ENCODE results near the gene EEFSEC. TPM values are rescaled to one million over a fixed set of nuclear protein-coding genes. Genes with fewer than 3 reads are reported as not detected.

The EEFSEC gene
- total RNA-seq, 1 experiment from 2014 or later, result 21.3 TPM

GRCh38 chr3:128366136-128366535 lies 212.9 kb downstream of the EEFSEC start:
- intact Hi-C loops (cut with micrococcal nuclease; ENCODE audit: unreplicated experiment), result no loop called here
- ChIA-PET CTCF (interaction anchor here (0.5 kb wide), 1 partner anchor 62 kb away, joined by 3 read pairs; no protein-coding TSS in a partner anchor), POLR2A (ENCODE audit: unreplicated experiment) (interaction anchor here (0.6 to 0.7 kb wide), 2 partner anchors 10 to 1445 kb away, joined by 3 read pairs; no protein-coding TSS in a partner anchor)
- H3K27me3 ChIP-seq (ENCODE audit: insufficient read depth, low read depth), result no peaks in the 10 kb centered on the region
- H2AFZ ChIP-seq, result no peak overlapping the region
- H3K27ac ChIP-seq, result no peak overlapping the region
- H3K4me1 ChIP-seq (replicated peaks; ENCODE audit: insufficient read depth), result peaks cover 45% of the 10 kb centered on the region
- H3K79me2 ChIP-seq (ENCODE audit: low read depth), result no peaks in the 10 kb centered on the region
- H3K4me3 ChIP-seq, result no peak overlapping the region
- TF ChIP-seq EZH2 (IDR thresholded peaks at IDR 0.05; ENCODE audit: low read depth), result no peak
- no peak for TF ChIP-seq CTCF (conservative IDR thresholded peaks at IDR 0.05)
- no peaks in the 10 kb centered on the region; the same call in 1 of the 2 replicates for H4K20me1 ChIP-seq (ENCODE audit: insufficient read depth)
- no peaks in the 10 kb centered on the region for H3K9me3 ChIP-seq (ENCODE audit: insufficient read depth, low read depth)
- H3K36me3 ChIP-seq (ENCODE audit: low read depth), result no peaks in the 10 kb centered on the region
- H3K9me2 ChIP-seq (ENCODE audit: insufficient read depth), result no peaks in the 10 kb centered on the region
- H3F3A ChIP-seq (ENCODE audit: insufficient read depth, low read depth), result peaks cover 17% of the 10 kb centered on the region; the same call in 1 of the 2 replicates
- peak in 1 of 2 experiments; percentile 35 for DNase-seq
- BruUV-seq (replicated peaks), result no TSS peak
- no peak overlapping the region for H3K4me2 ChIP-seq

- no peak overlapping the region for H3K4me2 ChIP-seq
- DNase-seq, result peak in 1 of 2 experiments; percentile 8
- H3F3A ChIP-seq (ENCODE audit: insufficient read depth, low read depth), result peaks cover 14% of the 10 kb centered on the region; the same call in 1 of the 2 replicates
- ChIA-PET CTCF (interaction anchor here (0.5 kb wide), 1 partner anchor 61 kb away, joined by 3 read pairs; no protein-coding TSS in a partner anchor), POLR2A (ENCODE audit: unreplicated experiment) (interaction anchor here (0.6 to 0.7 kb wide), 2 partner anchors 67 to 1445 kb away, joined by 3 to 5 read pairs; no protein-coding TSS in a partner anchor)
- no peaks in the 10 kb centered on the region for H3K9me2 ChIP-seq (ENCODE audit: insufficient read depth)
- no peaks in the 10 kb centered on the region for H3K36me3 ChIP-seq (ENCODE audit: low read depth)
- no peak overlapping the region for H3K27ac ChIP-seq
- H3K4me1 ChIP-seq (replicated peaks; ENCODE audit: insufficient read depth), result peaks cover 40% of the 10 kb centered on the region
- TF ChIP-seq EZH2 (IDR thresholded peaks at IDR 0.05; ENCODE audit: low read depth), result no peak
- no peak for TF ChIP-seq CTCF (conservative IDR thresholded peaks at IDR 0.05)
- H2AFZ ChIP-seq, result no peak overlapping the region
- H3K27me3 ChIP-seq (ENCODE audit: insufficient read depth, low read depth), result no peaks in the 10 kb centered on the region
- H3K9me3 ChIP-seq (ENCODE audit: insufficient read depth, low read depth), result no peaks in the 10 kb centered on the region
- no peaks in the 10 kb centered on the region; the same call in 1 of the 2 replicates for H4K20me1 ChIP-seq (ENCODE audit: insufficient read depth)
- H3K79me2 ChIP-seq (ENCODE audit: low read depth), result no peaks in the 10 kb centered on the region
- intact Hi-C loops (cut with micrococcal nuclease; ENCODE audit: unreplicated experiment), result no loop called here
- H3K4me3 ChIP-seq, result no peak overlapping the region
- BruUV-seq (replicated peaks), result no TSS peak
Measured at GRCh38 chr3:128366652-128367051, 213.4 kb downstream of the EEFSEC start.

- POLR2A ChIA-PET (ENCODE audit: unreplicated experiment), result interaction anchor here (0.6 to 0.8 kb wide), 3 partner anchors 66 to 1527 kb away, joined by 4 to 6 read pairs (median 5); no protein-coding TSS in a partner anchor
- no TSS peak for BruUV-seq (replicated peaks)
- CTCF ChIA-PET, result interaction anchor here (0.6 kb wide), 1 partner anchor 184 kb away, joined by 5 read pairs; no protein-coding TSS in a partner anchor
- DNase-seq, result peak in 1 of 2 experiments; percentile 5
- TF ChIP-seq EZH2 (IDR thresholded peaks at IDR 0.05; ENCODE audit: low read depth) (no peak), CTCF (conservative IDR thresholded peaks at IDR 0.05) (no peak)
- Histone ChIP-seq H3K27ac (0 out of 2 replicates have a peak overlapping the region, but pooled peaks have one; percentile 27), H3K4me1 (replicated peaks; ENCODE audit: insufficient read depth) (peaks cover 34% of the 10 kb centered on the region), H3K4me2 (no peak overlapping the region), H3K36me3 (ENCODE audit: low read depth) (no peaks in the 10 kb centered on the region), H2AFZ (no peak overlapping the region), H3K9me2 (ENCODE audit: insufficient read depth) (no peaks in the 10 kb centered on the region), H3F3A (ENCODE audit: insufficient read depth, low read depth) (peaks cover 14% of the 10 kb centered on the region; the same call in 1 of the 2 replicates), H3K27me3 (ENCODE audit: insufficient read depth, low read depth) (no peaks in the 10 kb centered on the region), H3K4me3 (no peak overlapping the region), H3K79me2 (ENCODE audit: low read depth) (no peaks in the 10 kb centered on the region), H4K20me1 (ENCODE audit: insufficient read depth) (no peaks in the 10 kb centered on the region; the same call in 1 of the 2 replicates), H3K9me3 (ENCODE audit: insufficient read depth, low read depth) (no peaks in the 10 kb centered on the region)
- intact Hi-C loops (cut with micrococcal nuclease; ENCODE audit: unreplicated experiment), result no loop called here
Measured at GRCh38 chr3:128367221-128367620, 213.9 kb downstream of the EEFSEC start.
